Esophagus squamous epithelium (tissue), 5 donors: ENCODE measurements around the gene KIF26B. TPM values are rescaled to one million over a fixed set of nuclear protein-coding genes. Genes with fewer than 3 reads are reported as not detected.

ENCODE experiments used
- DNase-seq: peaks from one replicate; lab custom pipeline; 2025; lab: John Stamatoyannopoulos, UW
- H3K27ac ChIP-seq, 4 donors: fragments of 200-600 bp; sonication (generic); one replicate each; pipeline ENCODE4 v1.5.1; 2016 to 2019; ENCODE audit warnings: mild to moderate bottlenecking in 1 of 4
- H3K27me3 ChIP-seq, 4 donors: fragments of 200-600 bp; sonication (generic); 1 replicate in 3 of 4; 2 replicates in 1 of 4; pipeline versions ENCODE4 v1.5.1 to v1.6.0; 2017 to 2021; ENCODE audit warnings: antibody characterized with exemption in 1 of 4
- H3K36me3 ChIP-seq, 3 donors: fragments of 200-600 bp; sonication (generic); one replicate each; pipeline ENCODE4 v1.5.1; 2016 to 2019
- H3K4me1 ChIP-seq, 3 donors: fragments of 200-600 bp; sonication (generic); one replicate each; pipeline ENCODE4 v1.5.1; 2017 to 2019
- H3K4me3 ChIP-seq, 4 donors: fragments of 200-600 bp; sonication (generic); 1 replicate in 3 of 4; 2 replicates in 1 of 4; pipeline ENCODE4 v1.5.1; 2016 to 2019; ENCODE audit warnings: mild to moderate bottlenecking in 2 of 4, moderate library complexity in 1 of 4
- H3K9me3 ChIP-seq, 3 donors: fragments of 200-600 bp; sonication (generic); one replicate each; pipeline ENCODE4 v1.5.1; 2016 to 2019
- CTCF ChIP-seq, 6 experiments: fragments of 450-650 bp in 4 of 6; fragments of 200-600 bp in 2 of 6; sonication (generic) in 2 of 6; IDR thresholded peaks; one replicate each; pipeline ENCODE4 v1.5.1; 2016 to 2019; ENCODE audit warnings: antibody characterized with exemption in 6 of 6, mild to moderate bottlenecking in 4 of 6, moderate library complexity in 4 of 6
- POLR2A ChIP-seq, 4 donors: fragments of 450-650 bp; IDR thresholded peaks; one replicate each; pipeline ENCODE4 v1.6.1; 2017; ENCODE audit warnings: antibody characterized with exemption in 4 of 4, mild to moderate bottlenecking in 4 of 4, moderate library complexity in 3 of 4
- WGBS, 2 donors: methylation state at CpG; one replicate each; pipeline ENCODE4 v1.1.5; 2018; 5-methylcytosine and 5-hydroxymethylcytosine counted together
- intact Hi-C: fragments of 100-400 bp; cut with DNase I; formaldehyde crosslinking; loops from one replicate; pipeline ENCODE4 v1.15.0; 2022
- total RNA-seq, 4 donors: library from RNA; depleted of rRNA; stranded (reverse); fragments of >200 nt; gene quantifications; one replicate each; pipeline ENCODE4 v1.1.0, GENCODE V29; 2016
- donor health status: DM: yes; HTN: yes; CAD: no.

Gene KIF26B
- total RNA-seq, 4 donors from 2014 or later: 0.23 to 2.7 (median 1.0) TPM

- H3K27me3 ChIP-seq: no peaks in the 10 kb centered on the region
- no peaks in the 10 kb centered on the region for H3K4me1 ChIP-seq
- no peaks in the 10 kb centered on the region for H3K9me3 ChIP-seq
- TF ChIP-seq POLR2A (IDR thresholded peaks at IDR 0.05): no peak
- TF ChIP-seq CTCF (IDR thresholded peaks at IDR 0.05): no peak
- no peak for DNase-seq
- intact Hi-C loops: no loop called here
- H3K4me3 ChIP-seq: no peak overlapping the region
- no peaks in the 10 kb centered on the region for H3K36me3 ChIP-seq
- H3K27ac ChIP-seq: no peak overlapping the region
These were observed 424.0 kb downstream of the KIF26B start for GRCh38 chr1:245578771-245579170.

GRCh38 chr1:245579881-245580280 lies 425.1 kb downstream of the KIF26B start:
- intact Hi-C loops: no loop called here
- TF ChIP-seq POLR2A (IDR thresholded peaks at IDR 0.05) (no peak), CTCF (IDR thresholded peaks at IDR 0.05) (no peak)
- WGBS, 2 donors: 88 to 98% methylated on average over 7 of the region's 7 CpGs
- DNase-seq: no peak
- Histone ChIP-seq H3K27ac (no peak overlapping the region), H3K27me3 (no peaks in the 10 kb centered on the region), H3K9me3 (no peaks in the 10 kb centered on the region), H3K4me3 (no peak overlapping the region), H3K36me3 (no peaks in the 10 kb centered on the region), H3K4me1 (no peaks in the 10 kb centered on the region)

GRCh38 chr1:245580651-245581050 lies 425.9 kb downstream of the KIF26B start:
- Histone ChIP-seq H3K4me1 (no peaks in the 10 kb centered on the region), H3K27me3 (no peaks in the 10 kb centered on the region), H3K4me3 (no peak overlapping the region), H3K27ac (no peak overlapping the region), H3K9me3 (no peaks in the 10 kb centered on the region), H3K36me3 (no peaks in the 10 kb centered on the region)
- WGBS, 2 donors: 74 to 89% methylated on average over 6 of the region's 6 CpGs
- no peak for TF ChIP-seq POLR2A (IDR thresholded peaks at IDR 0.05)
- no peak for TF ChIP-seq CTCF (IDR thresholded peaks at IDR 0.05)
- intact Hi-C loops: no loop called here
- DNase-seq: no peak

- Histone ChIP-seq H3K9me3 (no peaks in the 10 kb centered on the region), H3K4me1 (no peaks in the 10 kb centered on the region), H3K36me3 (no peaks in the 10 kb centered on the region), H3K27me3 (no peaks in the 10 kb centered on the region), H3K4me3 (no peak overlapping the region), H3K27ac (no peak overlapping the region)
- no peak for DNase-seq
- intact Hi-C loops: no loop called here
- 67 to 77% methylated on average over 7 of the region's 7 CpGs for WGBS, 2 donors
- no peak for TF ChIP-seq CTCF (IDR thresholded peaks at IDR 0.05)
- no peak for TF ChIP-seq POLR2A (IDR thresholded peaks at IDR 0.05)
These were observed 427.2 kb downstream of the KIF26B start for GRCh38 chr1:245582026-245582425.

GRCh38 chr1:245583081-245583480 lies 428.3 kb downstream of the KIF26B start:
- Histone ChIP-seq H3K9me3 (no peaks in the 10 kb centered on the region), H3K36me3 (no peaks in the 10 kb centered on the region), H3K27me3 (no peaks in the 10 kb centered on the region), H3K4me1 (no peaks in the 10 kb centered on the region), H3K27ac (no peak overlapping the region), H3K4me3 (no peak overlapping the region)
- WGBS, 2 donors: 83 to 85% methylated on average over 9 of the region's 9 CpGs
- TF ChIP-seq CTCF (IDR thresholded peaks at IDR 0.05) (no peak), POLR2A (IDR thresholded peaks at IDR 0.05) (no peak)
- no peak for DNase-seq
- intact Hi-C loops: no loop called here
